AG10803 (cell line): Measurements from ENCODE around the gene ZDHHC14.
"Not testable (repeated sequence)": the region's sequence is repeated elsewhere in the genome, so short reads cannot be mapped to it uniquely, and the experiment has no call there.

Experiments used
- DNase-seq: peaks from one replicate; pipeline ENCODE4 v3.0.0; 2010; ENCODE audit warnings: low read depth
- H3K4me3 ChIP-seq: 2 replicates; pipeline ENCODE4 v1.5.1; 2011; ENCODE audit warnings: mild to moderate bottlenecking, low read length, control low read depth
- TF ChIP-seq, protein P1 (sequence below): conservative IDR thresholded peaks from 2 replicates; pipeline ENCODE4 v1.5.1; 2011; ENCODE audit warnings: mild to moderate bottlenecking, low read length, control low read depth, inconsistent platforms

The ZDHHC14 gene

DNA sequence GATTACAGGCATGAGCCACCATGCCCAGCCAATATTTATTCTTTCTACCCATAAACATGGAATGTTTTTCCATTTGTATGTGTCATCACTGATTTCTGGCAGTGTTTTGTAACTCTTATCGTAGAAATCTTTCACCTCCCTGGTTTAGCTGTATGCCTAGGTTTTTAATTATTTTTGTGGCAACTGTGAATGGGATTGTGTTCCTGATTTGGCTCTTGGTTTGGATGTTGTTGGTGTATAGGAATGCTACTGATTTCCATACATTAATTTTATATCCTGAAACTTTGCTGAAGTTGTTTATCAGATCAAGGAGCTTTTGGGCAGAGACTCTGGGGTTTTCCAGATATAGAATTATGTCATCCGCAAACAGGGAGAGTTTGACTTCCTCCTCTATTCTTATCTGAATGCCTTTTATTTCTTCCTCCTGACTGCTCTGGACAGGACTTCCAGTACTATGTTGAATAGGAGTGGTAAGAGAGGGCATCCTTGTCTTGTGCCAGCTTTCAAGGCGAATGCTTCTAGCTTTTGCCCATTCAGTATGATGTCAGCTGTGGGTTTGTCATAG lies 198.6 kb downstream of the ZDHHC14 start:
- no peak overlapping the region for H3K4me3 ChIP-seq
- TF ChIP-seq, protein P1, sequence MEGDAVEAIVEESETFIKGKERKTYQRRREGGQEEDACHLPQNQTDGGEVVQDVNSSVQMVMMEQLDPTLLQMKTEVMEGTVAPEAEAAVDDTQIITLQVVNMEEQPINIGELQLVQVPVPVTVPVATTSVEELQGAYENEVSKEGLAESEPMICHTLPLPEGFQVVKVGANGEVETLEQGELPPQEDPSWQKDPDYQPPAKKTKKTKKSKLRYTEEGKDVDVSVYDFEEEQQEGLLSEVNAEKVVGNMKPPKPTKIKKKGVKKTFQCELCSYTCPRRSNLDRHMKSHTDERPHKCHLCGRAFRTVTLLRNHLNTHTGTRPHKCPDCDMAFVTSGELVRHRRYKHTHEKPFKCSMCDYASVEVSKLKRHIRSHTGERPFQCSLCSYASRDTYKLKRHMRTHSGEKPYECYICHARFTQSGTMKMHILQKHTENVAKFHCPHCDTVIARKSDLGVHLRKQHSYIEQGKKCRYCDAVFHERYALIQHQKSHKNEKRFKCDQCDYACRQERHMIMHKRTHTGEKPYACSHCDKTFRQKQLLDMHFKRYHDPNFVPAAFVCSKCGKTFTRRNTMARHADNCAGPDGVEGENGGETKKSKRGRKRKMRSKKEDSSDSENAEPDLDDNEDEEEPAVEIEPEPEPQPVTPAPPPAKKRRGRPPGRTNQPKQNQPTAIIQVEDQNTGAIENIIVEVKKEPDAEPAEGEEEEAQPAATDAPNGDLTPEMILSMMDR, result no peak
- DNase-seq, result no peak

DNA sequence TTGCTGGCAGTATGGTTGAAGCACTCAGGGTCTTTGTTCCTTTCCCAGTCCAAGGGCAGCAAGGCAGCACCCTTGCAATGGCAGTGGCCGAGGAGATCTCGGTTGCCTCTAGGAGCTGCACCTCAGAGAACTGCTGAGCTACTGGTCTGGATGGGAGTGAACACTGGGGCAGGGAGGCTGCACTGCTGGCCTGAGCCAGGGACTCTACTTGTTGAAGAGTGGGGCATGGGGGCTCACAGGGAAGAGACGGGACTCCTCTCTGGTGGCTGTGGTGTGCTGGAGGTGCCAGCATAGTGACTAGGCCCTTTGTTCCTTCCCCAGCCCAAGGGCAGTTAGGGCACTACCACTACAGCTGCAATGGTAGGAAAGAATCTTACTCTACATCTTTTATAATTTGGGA lies 203.0 kb downstream of the ZDHHC14 start:
- no peak overlapping the region for H3K4me3 ChIP-seq
- TF ChIP-seq, protein P1, result no peak
- DNase-seq, result no peak

DNA sequence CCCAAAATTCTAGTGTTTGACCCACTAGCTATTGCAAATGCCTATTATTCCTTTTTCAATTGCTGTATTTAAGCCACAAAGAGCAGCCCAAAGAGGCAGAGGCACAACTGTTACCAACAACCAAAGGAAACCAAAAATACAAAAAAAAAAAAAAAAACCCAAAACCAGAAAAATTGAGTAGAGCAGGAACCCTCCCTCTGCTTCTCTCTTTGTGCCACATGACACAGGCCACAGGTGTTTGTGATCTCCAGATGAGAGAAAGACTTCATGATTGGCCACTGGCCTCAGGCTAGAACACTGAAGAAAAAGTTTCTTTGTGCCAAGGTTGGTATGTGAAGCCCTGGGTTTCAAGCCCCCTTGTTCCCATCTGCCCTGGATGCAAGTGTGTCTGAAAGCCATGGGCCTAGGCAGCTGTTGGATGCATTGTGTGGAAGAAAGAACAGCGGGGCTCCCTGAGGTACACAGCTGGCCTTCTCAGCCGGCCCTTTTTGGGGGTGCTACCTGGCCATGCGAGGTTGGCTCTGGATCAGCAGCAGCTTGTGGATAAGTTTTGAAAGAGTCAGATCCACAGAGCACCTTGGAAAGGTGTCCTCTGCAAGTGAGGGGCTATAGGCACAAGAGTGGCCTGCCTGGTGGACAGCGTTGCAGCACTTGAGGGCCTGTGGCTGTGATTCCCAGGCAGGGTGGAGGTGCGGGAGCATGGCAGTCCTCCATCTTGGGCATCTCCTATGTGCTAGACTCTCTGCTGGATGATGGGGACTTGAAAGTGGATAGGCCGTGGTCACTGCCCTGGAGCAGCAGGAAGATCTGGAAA lies 204.5 kb downstream of the ZDHHC14 start:
- H3K4me3 ChIP-seq, result no peak overlapping the region
- TF ChIP-seq, protein P1, result no peak
- no peak for DNase-seq

DNA sequence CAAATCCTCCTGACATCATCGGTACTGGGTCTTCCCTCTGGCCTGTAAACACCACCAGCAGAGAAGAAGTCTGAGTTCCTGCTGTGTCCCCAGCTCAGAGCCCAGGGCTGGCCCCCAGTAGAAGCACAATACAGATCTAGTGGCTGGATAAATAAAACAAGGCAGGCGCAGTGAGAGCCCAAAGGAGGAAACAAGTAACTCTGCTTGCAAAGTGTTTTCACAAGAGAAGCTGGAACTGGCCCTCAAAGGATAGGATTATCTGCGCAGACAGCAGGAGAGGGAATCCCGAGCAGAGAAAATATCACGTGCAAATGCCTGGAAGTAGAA lies 205.1 kb downstream of the ZDHHC14 start:
- no peak for DNase-seq
- TF ChIP-seq, protein P1, result no peak

DNA sequence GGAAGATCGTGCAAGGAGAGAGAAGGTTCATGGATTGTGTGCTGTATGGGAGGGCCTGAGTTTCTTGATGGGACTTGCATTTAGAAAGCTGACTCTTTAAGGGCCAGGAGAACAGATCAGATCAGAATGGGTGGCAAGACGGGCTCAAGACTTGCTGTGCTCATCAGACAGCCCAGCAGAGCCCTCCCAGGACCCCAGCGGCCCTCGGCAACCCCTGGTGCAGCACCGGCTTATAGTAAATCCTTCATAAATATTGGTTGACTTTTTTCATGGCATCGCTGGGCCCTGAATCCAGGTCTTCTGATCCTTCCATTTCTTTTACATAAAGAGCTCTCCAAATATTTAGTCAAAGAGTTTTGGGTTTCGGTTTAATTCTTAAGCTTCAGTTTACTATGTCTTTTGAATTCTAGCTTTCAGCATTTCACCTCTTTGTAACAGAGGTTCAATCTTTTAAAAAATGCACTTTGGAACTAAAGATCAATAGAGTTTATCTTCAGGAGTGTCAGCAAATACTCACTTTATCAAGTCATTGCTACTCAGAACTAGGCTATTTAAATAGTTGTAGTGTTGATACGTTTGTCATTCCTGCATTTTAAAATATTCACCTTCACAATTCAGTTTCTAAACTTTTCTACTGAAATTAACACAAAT lies 205.6 kb downstream of the ZDHHC14 start:
- TF ChIP-seq, protein P1, result no peak
- H3K4me3 ChIP-seq, result no peak overlapping the region
- DNase-seq, result no peak

More for the DNA sequence above, 205.1 kb downstream of the ZDHHC14 start:
- H3K4me3 ChIP-seq, result no peak overlapping the region

DNA sequence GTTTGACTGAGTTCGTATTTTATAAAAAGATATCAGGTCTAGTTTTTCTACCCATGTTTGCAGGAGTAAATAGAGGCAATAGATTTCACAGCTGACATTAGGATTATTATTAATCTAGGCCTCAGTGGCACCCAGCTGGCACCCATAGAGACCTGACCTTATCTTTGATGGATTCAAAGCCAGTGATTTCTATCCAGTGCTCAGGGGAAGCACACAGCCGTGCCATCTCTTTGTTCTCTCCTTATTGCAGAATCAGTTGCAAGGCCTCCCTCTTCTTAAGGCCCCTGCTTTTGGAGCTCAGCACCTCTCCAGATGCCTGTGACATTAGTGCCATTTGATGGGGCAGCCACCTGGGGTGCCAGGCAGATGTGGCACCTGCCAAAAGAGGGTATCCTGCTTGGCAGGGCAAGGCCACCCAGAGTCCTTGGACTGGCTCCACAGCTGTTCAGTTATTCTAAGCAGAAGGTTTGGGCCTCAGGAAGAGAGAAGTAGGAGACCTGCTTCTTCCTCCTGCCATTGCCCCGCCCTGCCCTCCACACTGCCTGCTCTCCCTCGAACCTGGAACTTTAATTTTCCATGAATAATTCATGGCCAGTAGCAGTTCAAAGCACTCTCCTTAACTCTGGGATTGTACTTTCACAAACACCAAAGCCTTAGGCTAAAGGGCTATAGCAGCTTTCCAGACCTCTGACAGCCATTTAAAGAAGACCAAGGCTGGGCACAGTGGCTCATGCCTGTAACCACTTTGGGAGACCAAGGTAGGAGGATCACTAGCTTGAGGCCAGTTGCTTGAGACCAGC lies 206.3 kb downstream of the ZDHHC14 start:
- no peak overlapping the region for H3K4me3 ChIP-seq
- TF ChIP-seq, protein P1, result no peak
- DNase-seq, result no peak

DNA sequence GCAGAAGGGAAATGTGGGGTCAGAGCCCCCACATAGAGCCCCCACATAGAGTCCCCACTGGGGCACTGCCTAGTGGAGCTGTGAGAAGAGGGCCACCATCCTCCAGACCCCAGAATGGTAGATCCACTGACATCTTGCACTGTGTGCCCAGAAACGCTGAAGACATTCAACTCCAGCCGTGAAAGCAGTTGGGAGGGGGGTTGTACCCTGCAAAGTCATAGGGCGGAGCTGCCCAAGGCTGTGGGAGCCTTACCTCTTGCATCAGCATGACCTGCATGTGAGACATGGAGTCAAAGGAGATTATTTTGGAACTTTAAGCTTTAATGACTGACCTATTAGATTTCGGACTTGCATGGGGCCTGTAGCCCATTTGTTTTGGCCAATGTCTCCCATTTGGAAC lies 209.7 kb downstream of the ZDHHC14 start:
- not testable (repeated sequence) for H3K4me3 ChIP-seq, DNase-seq
